Measurements from ENCODE around the gene C10orf62. TPM values are rescaled to one million over a fixed set of nuclear protein-coding genes. Genes with fewer than 3 reads are reported as not detected.
A peak's percentile ranks its signal among the peaks of the same experiment; 100 is the strongest.

C10orf62 gene
- total and polyA plus RNA-seq, 10 of the 15 experiments (the other 5 are each of a cell fraction or from before 2014, with no cell fraction given), result not detected

- ChIA-PET CTCF (no interaction called here), SMC1A (ENCODE audit: uncharacterized antibody, unreplicated experiment) (interaction anchor here (0.7 kb wide), 1 partner anchor 100 kb away, joined by 3 read pairs; no protein-coding TSS in a partner anchor), POLR2A (no interaction called here), RAD21 (ENCODE audit: unreplicated experiment) (no interaction called here)
- Histone ChIP-seq H3K9me3 (replicated peaks; ENCODE audit: control insufficient read depth, insufficient read depth, low read length) (no peaks in the 10 kb centered on the region; the same call in 2 of the 3 replicates), H3K9ac (ENCODE audit: control insufficient read depth, insufficient read depth, low read length) (no peak overlapping the region), H3K27me3 (replicated peaks in 1 of 2; ENCODE audit: control insufficient read depth in 2 of 2, insufficient read depth in 2 of 2, low read length in 1 of 2) (no peaks in the 10 kb centered on the region), H3K4me1 (ENCODE audit: control insufficient read depth, insufficient read depth, low read length) (no peaks in the 10 kb centered on the region), H3K36me3 (ENCODE audit: control insufficient read depth in 2 of 2, insufficient read depth in 2 of 2, low read length in 1 of 2) (no peaks in the 10 kb centered on the region), H2AFZ (ENCODE audit: control insufficient read depth, low read depth, low read length) (no peak overlapping the region), H3K79me2 (ENCODE audit: control insufficient read depth, insufficient read depth, low read length) (no peaks in the 10 kb centered on the region), H3K4me3 (no peak overlapping the region), H4K20me1 (ENCODE audit: control insufficient read depth, insufficient read depth) (no peaks in the 10 kb centered on the region), H3K4me2 (ENCODE audit: control insufficient read depth, insufficient read depth) (no peak overlapping the region), H3K27ac (ENCODE audit: control insufficient read depth, insufficient read depth) (no peak overlapping the region)
- intact Hi-C loops (cut with micrococcal nuclease; ENCODE audit: unreplicated experiment), result no loop called here
- DNase-seq (ENCODE audit: low read depth, low spot score) (no peak), FAIRE-seq (no peak), ATAC-seq (peak; percentile 67)
- no TSS peak for BruUV-seq (replicated peaks)
- 19% methylated on average over 2 of the region's 2 CpGs for WGBS (ENCODE audit: insufficient coverage, insufficient replicate concordance, low lambda C conversion rate, missing lambda C conversion rate)
- in situ Hi-C loops (cut with MboI), result no loop called here
- no peak for TF ChIP-seq FOXM1 (IDR thresholded peaks at IDR 0.05; ENCODE audit: low read depth, low read length)
- TF ChIP-seq CHD1 (IDR thresholded peaks at IDR 0.05; ENCODE audit: low read depth, low read length), result no peak
- no peak for TF ChIP-seq CEBPZ (IDR thresholded peaks at IDR 0.05; ENCODE audit: low read depth, low read length)
- no peak for TF ChIP-seq JUND (IDR thresholded peaks at IDR 0.05; ENCODE audit: low read depth, low read length)
- TF ChIP-seq SIX5 (IDR thresholded peaks at IDR 0.05; ENCODE audit: low read depth, low read length, severe bottlenecking), result no peak
- TF ChIP-seq BCLAF1 (IDR thresholded peaks at IDR 0.05), result no peak
- peak; percentile 37; the same call in 1 of the 2 replicates for TF ChIP-seq EED (IDR thresholded peaks at IDR 0.05; ENCODE audit: low read depth)
- TF ChIP-seq SRF (IDR thresholded peaks at IDR 0.05; ENCODE audit: low read depth in 2 of 2, low read length in 2 of 2), result no peak
- peak; percentile 41; the same call in 1 of the 2 replicates for TF ChIP-seq NFIC (IDR thresholded peaks at IDR 0.05; ENCODE audit: low read depth, low read length)
- TF ChIP-seq MEF2A (IDR thresholded peaks at IDR 0.05; ENCODE audit: insufficient read depth, low read depth, low read length), result no peak
- TF ChIP-seq ZSCAN29 (IDR thresholded peaks at IDR 0.05), result no peak
- no peak for TF ChIP-seq EGR1 (IDR thresholded peaks at IDR 0.05; ENCODE audit: borderline replicate concordance in 1 of 2, low read depth in 2 of 2, low read length in 2 of 2)
- no peak for TF ChIP-seq ZNF207 (IDR thresholded peaks at IDR 0.05; ENCODE audit: borderline replicate concordance)
- peak; percentile 81 for TF ChIP-seq JUNB (IDR thresholded peaks at IDR 0.05)
- TF ChIP-seq ZNF384 (IDR thresholded peaks at IDR 0.05; ENCODE audit: borderline replicate concordance, low read depth, low read length), result no peak
- no peak for TF ChIP-seq USF1 (IDR thresholded peaks at IDR 0.05; ENCODE audit: borderline replicate concordance, extremely low read length, insufficient read depth, low read depth, low read length)
- peak; percentile 5; the same call in 1 of the 2 replicates for TF ChIP-seq RUNX3 (IDR thresholded peaks at IDR 0.05; ENCODE audit: low read length)
Observed at GRCh38 chr10:97566336-97566996, 23.1 kb upstream of the C10orf62 start.
